Right renal cortex interstitium (tissue), 3 donors: Measurements from ENCODE around the gene FGF4. TPM values are rescaled to one million over a fixed set of nuclear protein-coding genes. Genes with fewer than 3 reads are reported as not detected.
"Not testable (repeated sequence)": the region's sequence is repeated elsewhere in the genome, so short reads cannot be mapped to it uniquely, and the experiment has no call there.

Experiments used
- DNase-seq, 3 donors: peaks; one replicate each; pipeline ENCODE4 v3.0.0-alpha.2; 2013; ENCODE audit warnings: low read depth in 3 of 3, low spot score in 2 of 3
- polyA plus RNA-seq, 3 donors: library from polyadenylated mRNA; unstranded; fragments of 120-200 nt; gene quantifications; one replicate each; pipeline ENCODE4 v1.2.1, GENCODE V29; 2013; ENCODE audit not compliant: insufficient read length in 3 of 3

The FGF4 gene
- polyA plus RNA-seq, 3 donors = 0.04 TPM; not detected in 2

DNA sequence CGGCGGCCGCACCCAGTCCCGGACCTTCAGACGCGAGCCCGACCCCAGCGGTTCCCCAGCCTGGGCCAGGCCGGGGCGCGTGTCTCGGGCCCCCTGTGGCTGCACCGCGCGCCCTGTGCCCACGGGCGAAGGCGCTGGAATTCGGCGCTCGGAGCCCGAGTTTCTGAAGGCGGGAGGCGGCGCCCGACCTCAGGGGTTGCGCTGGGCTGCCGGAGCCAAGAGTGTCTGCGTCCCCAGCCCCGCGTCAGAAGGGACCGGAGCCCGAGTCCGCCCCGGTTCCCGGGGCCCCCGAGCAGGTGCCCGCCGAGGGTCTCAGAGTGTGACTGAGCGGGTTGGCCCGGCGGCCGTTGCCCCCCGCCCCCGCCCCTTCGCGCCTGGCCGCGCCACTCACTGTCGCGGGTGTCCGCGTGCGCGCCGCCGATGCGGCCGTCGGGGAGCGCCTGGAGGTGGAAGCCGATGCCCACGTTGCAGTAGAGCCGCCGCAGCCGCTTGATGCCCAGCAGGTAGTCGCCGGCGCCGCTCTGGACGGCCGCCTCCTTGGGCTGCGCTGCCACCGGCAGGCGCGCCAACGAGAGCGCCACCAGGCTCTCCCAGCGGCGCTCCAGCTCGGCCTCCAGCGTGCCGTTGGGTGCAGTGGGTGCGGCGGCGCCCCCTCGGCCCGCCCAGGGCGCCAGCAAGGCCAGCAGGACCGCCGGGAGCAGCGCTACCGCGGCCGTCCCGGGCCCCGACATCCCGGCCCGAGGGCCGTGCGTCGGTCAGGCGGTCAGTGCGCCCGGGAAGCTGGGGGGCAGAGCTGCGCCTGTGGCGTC, 583 bp downstream of the FGF4 start:
- DNase-seq = no peak

DNA sequence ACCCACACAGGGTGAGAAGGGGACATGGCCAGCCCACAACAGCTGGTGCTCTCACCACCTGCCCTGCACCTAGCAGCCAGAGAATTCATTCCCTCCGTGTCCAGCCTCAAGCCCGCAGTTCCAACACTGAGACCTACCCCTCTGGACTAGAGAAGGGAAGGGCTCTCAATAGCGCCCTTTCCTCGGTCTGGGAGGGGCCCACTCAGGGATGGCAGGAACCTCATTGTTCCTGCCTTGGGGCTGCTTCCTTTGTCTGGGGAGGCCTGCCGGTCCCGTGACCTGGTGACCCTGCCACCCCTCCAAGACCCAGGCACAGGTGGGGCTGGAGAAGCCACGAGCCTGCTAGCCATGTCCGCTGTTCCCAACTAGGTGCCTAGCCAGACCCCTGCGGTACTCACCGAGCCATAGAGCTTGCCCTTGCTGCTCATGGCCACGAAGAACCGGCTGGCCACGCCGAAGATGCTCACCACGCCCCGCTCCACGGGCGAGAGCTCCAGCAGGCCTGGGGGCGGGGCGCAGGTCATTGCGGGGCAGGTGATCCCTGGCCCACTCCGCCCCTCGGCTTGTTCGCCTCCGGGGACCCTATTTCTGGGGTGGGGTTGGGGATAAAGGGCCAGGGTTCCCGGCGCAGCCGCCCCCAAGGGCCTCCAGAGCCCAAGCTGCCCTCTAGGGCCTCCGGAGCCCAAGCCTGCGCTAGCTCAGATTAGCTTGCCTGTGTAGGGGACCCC, 1.4 kb downstream of the FGF4 start:
- no peak for DNase-seq

DNA sequence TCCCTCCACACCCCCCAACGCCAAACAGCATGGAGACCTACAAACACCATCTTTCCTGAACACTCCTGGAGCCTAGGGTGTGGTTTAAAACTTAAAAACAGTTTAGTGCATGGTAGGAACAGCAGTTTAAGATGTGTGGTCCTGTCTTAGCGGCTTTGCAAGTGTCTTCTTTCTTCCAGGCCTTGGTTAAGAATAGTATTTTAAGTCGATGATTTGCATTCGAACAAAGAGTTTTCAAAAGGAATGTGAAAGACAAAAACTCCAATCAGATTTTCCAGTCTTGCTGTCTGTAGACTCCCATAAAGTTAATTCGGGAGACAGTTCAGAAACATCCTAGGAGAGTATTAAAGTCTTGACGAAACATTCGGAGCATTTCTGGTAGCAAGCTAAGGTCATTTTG, 3.7 kb downstream of the FGF4 start:
- no peak for DNase-seq

DNA sequence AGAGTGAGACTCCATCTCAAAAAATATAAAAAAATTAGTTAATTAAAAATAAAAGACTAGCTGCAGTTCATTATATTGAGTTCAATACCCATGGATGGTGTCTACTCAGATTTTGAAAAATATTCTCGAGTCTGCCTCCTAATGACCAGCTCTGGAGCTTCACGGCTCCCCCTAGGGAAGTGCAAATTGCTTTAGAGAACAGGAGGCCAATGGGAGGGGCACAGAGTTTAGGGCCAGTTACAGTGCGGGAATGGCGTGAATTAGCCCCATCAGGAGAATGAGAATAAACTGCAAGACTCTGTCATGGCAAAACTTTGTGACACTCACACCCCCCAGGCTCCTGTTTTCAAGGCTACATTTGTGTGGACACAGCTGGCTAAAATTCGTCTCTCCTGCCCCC, 4.6 kb downstream of the FGF4 start:
- no peak for DNase-seq

DNA sequence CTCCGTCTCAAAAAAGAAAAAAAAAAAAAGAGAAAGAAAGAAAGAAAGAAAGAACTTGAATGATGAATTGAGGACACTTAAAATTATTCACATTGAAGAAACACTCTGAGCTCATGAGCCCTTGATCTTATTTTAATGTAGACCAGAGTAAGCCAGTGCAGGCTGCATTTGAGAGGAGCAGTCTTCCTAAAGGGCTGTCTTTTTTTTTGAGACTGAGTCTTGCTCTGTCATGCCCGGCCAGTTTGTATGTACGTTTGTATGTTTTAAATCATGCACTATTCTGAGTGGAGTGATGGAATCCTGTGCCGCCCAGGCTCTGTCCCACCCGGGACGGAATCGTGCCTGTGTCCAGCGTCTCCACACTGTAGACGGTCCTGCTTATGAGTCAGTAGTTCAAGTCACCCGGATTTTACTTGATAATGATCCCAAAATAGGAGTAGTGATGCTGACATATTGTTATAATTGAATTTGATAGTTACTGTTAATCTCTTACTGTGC, 9.6 kb downstream of the FGF4 start:
- DNase-seq = no peak

DNA sequence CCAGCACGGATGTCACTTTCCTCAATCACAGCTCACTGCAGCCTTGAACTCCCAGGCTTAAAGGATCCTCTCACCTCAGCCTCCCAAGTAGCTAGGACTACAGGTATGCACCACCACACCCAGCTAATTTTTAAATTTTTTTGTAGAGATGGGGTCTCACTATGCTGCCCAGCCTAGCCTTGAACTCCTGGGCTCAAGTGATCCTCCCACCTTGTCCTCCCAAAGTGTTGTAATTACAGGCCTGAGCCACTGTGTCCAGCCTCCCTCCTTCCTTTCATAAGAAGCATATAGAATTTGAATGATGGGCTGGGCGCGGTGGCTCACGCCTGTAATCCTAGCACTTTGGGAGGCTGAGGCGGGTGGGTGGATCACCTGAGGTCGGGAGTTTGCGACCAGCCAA, 10.2 kb downstream of the FGF4 start:
- DNase-seq = not testable (repeated sequence)

DNA sequence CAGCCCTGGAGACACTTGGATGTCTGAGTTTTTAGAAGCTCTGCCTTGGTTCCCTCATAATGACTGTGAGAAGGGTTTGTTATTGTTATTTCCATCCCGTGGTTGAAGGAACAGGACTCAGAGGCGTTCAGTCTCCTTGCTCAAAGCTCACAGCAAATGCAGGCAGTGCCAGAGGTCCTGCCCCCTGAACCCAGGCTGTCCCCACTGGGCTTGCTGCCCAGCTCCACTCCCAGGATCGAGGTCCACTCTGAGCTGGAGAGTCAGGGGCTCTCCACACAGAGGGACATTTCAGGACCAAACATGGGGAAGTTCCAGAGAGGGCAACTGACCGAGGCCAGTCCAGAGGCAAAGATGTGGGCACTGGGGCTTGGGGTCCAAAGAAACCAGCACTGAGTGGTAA, 14.8 kb downstream of the FGF4 start:
- no peak for DNase-seq

DNA sequence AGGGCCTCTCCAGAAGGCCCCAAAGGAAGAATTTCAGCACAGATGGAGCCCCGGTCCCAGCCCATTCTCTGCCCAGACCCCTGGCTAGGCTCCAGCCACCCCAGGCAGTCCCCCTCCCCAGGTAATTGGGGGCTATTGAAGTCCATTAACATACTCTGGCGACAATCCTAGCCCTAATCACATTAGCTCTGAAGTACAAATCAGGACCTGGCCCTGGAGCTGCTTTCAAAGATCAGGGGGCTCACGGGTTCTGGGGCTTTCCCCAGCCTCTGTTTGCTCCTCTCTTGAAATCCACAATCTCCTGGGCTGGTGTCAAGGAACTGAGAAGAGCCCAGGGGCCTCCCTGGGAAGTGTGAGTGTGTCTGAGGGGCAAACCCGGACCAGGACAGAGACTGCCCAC, 22.3 kb downstream of the FGF4 start:
- no peak for DNase-seq

DNA sequence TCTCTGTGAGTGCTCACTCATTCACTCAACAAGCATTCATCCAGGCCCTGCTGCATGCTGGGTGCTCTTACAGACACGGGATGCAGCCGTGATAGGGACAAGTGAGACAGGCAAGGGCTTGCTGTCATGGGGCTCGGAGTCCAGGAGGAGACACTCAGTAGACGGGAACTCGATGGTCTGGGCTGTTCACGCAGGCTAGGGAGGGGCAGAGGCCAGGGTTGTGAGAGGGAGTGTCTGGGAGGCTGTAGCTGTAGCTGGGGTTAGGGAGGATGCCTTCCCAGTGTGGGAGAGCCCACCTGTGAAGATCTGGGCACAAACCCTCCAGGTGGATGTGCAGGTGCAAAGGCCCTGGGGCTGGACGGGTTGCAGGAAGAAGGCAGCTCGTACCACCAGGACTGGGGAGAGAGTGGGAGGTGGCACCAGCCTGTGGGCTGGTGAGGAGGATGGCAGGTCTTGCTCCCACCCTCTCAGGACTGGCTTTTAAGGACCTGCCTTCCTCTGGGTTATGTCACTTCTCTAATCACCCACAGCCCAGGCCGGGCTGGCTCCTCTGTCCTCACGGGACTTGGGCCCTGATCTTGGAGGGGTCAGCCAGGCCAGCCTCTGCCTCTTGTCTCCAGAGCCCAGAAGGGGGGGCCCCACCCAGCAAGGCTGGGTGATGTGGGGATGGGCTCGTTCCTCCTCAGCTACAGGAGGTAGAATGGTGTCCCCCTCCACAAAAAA, 24.1 kb downstream of the FGF4 start:
- DNase-seq = no peak

DNA sequence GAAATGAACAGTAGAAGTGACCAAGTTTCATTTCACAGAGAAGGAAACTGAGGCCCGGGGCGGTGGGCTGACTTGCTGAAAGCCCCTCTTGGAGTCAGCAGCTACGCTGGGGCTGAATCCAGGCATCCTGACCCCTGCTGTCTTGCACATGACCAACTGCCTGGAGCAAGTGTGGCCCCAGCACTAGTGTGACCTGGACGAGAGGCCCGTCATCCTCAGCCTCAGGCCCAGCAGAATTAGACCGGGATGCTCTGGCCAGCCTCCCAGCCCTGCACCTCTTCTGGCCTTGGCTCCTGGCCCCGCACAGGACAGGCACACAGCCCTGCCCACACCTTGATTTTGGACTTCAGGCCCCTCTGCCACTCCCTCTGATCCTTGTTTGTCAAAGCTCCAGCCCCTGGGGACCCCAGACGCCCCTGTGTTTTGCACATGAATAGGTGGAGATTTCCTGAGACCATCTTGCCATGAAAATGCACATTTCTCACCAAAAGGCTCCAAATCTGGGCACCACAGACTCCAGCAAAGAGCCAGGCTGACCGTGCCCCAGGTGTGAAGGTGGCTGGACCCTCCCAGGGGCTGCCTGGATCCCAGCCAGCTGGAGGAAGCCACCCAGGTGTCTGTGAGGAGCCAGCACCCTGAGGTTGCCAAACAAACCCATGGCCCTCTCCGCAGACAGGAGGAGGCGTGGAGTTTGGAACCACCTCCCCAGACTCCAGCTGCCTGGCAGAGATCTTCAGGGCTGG, 24.9 kb downstream of the FGF4 start:
- no peak for DNase-seq

DNA sequence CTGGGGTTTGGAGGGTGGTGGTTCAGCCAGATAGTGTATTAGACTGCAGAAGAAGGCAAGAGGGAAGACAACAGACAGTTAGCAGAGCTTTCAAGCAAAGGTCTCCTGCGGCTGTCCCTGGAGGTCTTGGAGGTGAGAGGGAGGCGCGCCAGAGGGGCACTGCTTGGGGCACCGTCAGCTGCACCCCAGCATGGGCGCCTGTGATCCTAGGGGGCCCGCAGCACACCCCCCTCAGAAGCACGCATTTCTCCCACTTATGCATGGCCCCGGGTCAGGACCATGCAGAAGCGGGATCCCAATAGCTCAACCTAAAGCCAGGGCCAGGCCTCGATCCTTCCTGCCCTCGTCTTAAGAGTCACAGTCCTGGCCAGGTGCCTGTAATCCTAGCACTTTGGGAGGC, 26.5 kb downstream of the FGF4 start:
- DNase-seq = no peak

DNA sequence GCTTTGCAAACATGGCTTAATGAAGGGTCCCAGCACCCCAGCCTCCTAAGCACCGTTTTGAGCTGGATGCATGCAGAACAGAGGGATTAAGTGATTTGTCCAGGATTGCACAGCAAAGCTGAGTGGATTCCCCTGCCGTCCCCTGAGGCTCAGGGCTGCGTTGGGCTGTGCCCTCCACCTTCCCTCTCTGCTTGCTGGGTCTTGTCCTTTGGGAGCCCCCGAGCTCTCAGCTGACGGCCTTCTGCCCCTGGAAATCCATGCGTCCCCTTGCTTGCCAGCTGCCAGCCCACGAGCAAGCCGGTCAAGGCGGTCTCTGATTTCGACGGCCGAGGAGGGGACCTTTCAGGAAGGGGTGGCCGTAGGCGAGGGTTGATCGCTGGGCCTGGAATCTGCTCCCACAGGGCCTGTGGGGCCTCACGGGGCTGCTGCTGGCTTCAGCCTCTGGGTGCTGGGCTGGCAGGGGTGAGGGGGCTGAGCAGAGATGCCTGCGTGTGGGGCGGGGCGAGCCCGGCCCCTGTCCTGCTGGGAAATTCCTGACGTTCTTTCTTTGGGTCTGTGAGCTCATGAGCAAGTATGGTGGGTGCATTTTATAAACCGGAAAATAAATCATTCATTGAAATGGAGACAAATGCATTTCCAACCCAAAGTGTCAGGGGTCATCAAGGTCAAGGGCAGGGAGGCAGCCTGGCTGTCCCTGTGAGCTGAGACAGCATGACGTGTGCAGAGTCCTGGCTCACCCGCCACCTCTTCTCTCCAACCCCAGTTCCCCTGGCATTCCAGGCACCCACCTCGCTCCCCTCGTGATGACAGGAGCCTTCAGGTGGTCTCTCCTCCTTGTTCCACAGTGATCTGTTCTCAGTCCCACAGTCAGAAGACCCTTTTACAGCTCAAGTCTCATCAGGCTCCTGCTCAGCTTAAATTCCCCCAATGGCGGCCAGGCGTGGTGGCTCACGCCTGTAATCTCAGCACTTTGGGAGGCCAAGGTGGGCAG, 28.1 kb downstream of the FGF4 start:
- no peak for DNase-seq

DNA sequence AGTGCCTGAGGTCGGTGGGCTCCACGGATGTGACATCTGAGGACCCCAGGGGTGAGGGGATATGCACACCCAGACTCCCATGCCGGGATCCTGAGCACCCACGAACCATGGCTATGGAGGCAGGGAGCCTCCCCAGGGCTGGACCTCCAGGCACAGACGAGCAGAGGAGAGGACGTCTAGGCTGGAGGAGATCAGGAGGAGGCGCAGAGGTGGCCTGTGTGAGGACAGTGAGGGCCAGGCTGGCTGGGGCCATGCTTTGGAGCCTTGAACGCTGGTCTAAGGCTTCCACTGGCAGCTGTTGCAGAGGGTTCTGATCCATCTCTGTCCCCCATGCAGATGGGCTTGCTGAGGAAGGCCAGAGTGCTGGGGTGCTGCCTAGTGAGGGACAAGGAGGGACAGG, 29.0 kb downstream of the FGF4 start:
- DNase-seq = no peak

DNA sequence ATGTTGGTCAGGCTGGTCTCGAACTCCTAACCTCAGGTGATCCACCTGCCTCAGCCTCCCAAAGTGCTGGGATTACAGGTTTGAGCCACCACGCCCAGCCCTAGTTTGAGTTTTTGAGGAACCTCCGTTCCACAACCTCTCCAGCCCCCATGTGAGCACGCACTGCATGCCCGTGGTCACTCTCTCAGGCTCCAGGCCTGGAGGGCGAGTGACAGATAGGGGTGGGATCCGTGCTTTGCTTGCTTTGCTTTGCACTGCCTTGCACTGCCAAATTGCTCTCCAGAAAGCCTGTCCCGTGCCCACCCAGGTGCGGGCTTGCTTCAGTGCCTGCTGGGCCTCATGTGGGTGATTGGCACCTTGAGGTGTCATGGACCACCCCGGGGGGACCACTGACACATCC, 29.9 kb downstream of the FGF4 start:
- DNase-seq = no peak

DNA sequence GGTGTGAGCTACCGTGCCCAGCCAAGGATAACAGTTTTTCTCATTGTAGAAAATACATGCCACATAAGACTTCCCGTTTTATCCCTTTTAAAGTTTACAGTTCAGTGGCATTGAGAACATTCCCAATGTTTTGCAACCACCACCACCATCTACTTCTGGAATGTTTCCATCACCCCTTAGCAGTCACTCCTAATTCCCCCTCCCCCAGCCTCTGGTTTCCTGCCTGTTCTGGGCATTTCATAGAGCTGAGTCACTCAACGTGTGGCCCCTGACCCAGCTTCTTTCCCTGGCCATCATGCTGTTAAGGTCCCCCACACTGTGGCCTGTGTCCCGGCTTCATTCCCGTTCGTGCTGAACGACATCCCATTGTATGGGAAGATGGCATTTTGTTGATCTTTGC, 30.7 kb downstream of the FGF4 start:
- no peak for DNase-seq

DNA sequence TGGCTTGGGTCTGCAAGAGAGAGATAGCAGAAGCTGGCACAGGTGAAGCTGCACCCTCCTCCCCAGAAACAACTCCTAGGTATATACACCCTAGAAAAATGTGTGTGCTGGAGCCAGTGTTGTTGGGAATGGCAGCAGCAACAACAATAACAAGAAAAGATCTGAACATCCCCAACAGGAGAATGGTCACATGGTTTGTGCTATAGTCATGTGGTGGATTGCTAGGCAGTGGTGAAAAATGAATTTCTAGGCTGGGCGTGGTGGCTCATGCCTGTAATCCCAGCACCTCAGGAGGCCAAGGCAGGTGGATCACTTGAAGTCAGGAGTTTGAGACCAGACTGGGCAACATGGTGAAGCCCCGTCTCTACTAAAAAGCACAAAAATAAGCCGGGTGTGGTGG, 40.3 kb downstream of the FGF4 start:
- no peak for DNase-seq

DNA sequence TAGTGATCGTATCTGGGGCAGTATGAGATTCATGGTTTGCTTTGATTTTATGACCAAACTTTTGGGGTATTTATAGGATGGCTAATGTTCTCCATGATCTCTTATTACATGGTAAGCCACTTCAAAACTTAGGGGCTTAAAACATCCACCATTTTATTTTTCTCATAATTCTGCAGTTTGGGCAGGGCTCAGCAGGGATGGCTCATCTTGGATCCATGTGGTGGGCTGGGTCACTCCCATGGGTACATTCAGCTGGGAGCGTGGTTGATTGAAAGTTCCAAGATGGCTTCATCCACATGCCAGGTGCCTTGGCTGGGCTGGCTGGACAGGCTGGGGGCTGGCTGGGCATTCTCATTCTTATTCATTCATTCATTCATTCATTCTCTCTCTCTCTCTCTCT, 40.8 kb downstream of the FGF4 start:
- DNase-seq = no peak

DNA sequence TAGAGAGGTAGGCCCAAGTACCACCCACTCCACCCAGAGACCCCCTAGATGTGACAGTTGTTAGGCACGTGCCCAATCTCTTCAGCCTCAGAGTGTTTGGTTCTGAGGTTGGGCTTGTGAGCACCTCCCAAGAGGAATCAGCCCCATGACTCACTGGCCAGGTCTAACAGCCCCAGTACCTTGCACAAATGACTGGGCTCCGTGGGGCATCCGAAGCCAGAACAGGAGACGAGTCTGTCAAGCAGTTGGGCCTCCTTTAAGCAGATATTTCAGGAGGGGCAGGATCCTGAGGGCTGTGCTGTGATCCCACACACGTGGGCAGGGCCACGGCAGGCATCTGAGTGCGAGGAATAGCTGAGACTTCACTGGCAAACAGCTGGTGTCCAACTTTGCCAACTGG, 42.2 kb downstream of the FGF4 start:
- DNase-seq = no peak

DNA sequence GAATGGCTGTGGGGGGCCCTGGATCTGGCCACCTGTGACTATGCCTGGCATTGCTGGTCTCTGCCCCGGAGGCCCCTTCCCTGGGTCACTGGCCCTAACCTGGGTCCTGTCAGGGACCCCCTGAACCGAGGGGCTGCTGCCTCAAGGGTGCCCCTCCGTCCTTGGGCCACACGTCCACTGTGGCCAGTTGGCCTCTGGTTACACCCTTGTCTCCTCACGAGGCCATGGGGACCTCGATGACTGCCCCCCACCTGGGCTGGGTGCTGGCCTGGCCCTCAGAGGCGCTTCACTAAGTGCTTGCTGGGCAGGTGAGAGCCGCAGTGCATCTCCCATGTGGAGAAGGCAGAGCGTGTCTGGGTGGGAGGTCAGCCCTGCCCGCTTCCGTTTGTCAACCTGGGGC, 44.0 kb downstream of the FGF4 start:
- no peak for DNase-seq

DNA sequence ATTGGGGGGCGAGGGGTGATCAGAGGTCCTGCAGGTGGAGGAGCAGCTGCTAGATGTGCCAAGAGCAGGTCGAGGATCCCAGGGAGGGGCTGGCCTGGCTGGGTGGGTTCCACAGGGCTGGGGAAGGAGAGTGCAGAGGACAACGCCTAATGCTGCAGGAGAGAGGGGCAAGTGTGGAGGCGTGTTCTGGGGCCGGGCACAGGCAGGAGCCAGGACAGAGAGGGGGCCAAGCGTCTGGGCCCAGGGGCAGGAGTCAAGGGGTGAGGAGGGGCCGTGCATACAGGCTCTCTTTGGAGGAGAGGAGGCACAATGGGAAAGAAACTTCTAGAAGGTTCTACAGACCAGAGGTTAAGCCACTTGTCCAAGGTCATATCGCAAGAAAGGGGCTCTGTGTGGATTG, 44.6 kb downstream of the FGF4 start:
- DNase-seq = no peak
